Lower leg skin (tissue), 3 donors: Measurements from ENCODE around the gene APCDD1.

Source experiments
- POLR2A ChIP-seq, 2 donors: fragments of 450-650 bp; IDR thresholded peaks; one replicate each; pipeline ENCODE4 v1.6.1; 2016 to 2017; ENCODE audit warnings: antibody characterized with exemption in 2 of 2, mild to moderate bottlenecking in 1 of 2, moderate library complexity in 1 of 2
- TF ChIP-seq, protein P1 (sequence below), 3 donors: fragments of 450-650 bp; IDR thresholded peaks; one replicate each; pipeline ENCODE4 v1.5.1; 2016; ENCODE audit warnings: antibody characterized with exemption in 3 of 3, mild to moderate bottlenecking in 3 of 3, moderate library complexity in 2 of 3

DNA sequence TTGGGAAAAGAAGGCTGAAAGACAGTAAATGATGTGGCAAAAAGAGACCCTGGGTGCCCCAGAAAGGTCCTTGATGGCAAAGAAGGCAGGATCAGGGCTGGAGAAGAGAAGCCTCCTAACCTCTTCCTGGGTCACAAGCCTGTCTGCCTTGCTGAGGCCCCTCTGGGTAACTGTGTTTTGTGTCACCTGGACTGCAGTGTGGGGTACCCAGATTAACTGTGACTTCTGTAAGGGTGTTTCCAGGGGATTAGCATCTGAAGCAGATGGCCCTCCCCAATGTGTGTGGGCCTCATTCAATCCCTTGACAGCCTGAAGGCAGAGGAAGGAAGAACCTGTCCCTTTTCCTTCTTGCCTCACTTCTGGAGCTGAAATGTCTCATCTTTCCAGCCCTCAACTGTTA lies 35.6 kb upstream of the APCDD1 start:
- TF ChIP-seq, protein P1, sequence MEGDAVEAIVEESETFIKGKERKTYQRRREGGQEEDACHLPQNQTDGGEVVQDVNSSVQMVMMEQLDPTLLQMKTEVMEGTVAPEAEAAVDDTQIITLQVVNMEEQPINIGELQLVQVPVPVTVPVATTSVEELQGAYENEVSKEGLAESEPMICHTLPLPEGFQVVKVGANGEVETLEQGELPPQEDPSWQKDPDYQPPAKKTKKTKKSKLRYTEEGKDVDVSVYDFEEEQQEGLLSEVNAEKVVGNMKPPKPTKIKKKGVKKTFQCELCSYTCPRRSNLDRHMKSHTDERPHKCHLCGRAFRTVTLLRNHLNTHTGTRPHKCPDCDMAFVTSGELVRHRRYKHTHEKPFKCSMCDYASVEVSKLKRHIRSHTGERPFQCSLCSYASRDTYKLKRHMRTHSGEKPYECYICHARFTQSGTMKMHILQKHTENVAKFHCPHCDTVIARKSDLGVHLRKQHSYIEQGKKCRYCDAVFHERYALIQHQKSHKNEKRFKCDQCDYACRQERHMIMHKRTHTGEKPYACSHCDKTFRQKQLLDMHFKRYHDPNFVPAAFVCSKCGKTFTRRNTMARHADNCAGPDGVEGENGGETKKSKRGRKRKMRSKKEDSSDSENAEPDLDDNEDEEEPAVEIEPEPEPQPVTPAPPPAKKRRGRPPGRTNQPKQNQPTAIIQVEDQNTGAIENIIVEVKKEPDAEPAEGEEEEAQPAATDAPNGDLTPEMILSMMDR (IDR thresholded peaks at IDR 0.05), result no peak
- TF ChIP-seq POLR2A (IDR thresholded peaks at IDR 0.05), result no peak
